Small intestine (tissue), 7 donors: ENCODE results near the gene CXXC5. TPM values are rescaled to one million over a fixed set of nuclear protein-coding genes. Genes with fewer than 3 reads are reported as not detected.

Experiments
- DNase-seq, 2 donors: peaks; one replicate each; pipeline versions ENCODE4 v3.0.0 to v3.0.0-alpha.2; 2013
- FAIRE-seq: peaks from 2 replicates; lab custom pipeline; 2012; peaks lifted over from hg19 to GRCh38; lab: Jason Lieb, UNC
- H3K27ac ChIP-seq, 3 donors: one replicate each; pipeline ENCODE4 v1.5.1; 2013; ENCODE audit warnings: low read length in 2 of 3, mild to moderate bottlenecking in 2 of 3, control low read depth in 1 of 3, inconsistent platforms in 1 of 3, low read depth in 1 of 3, moderate library complexity in 1 of 3
- H3K27me3 ChIP-seq, 3 donors: one replicate each; pipeline ENCODE4 v1.6.1; 2013; ENCODE audit warnings: low read length in 3 of 3, inconsistent platforms in 1 of 3; ENCODE audit not compliant: control insufficient read depth in 3 of 3, insufficient read depth in 3 of 3
- H3K36me3 ChIP-seq, 3 donors: one replicate each; pipeline ENCODE4 v1.6.1; 2013; ENCODE audit warnings: low read length in 3 of 3, inconsistent platforms in 1 of 3, low read depth in 1 of 3, mild to moderate bottlenecking in 1 of 3, moderate library complexity in 1 of 3; ENCODE audit not compliant: control insufficient read depth in 3 of 3, insufficient read depth in 2 of 3
- H3K4me1 ChIP-seq, 3 donors: one replicate each; pipeline ENCODE4 v1.6.1; 2013; ENCODE audit warnings: low read length in 2 of 3, inconsistent platforms in 1 of 3, low read depth in 1 of 3, mild to moderate bottlenecking in 1 of 3, moderate library complexity in 1 of 3; ENCODE audit not compliant: control insufficient read depth in 3 of 3, insufficient read depth in 2 of 3
- H3K4me3 ChIP-seq, 3 donors: one replicate each; pipeline ENCODE4 v1.5.1; 2013; ENCODE audit warnings: low read length in 3 of 3, control low read depth in 1 of 3, inconsistent platforms in 1 of 3, low read depth in 1 of 3, mild to moderate bottlenecking in 1 of 3, moderate library complexity in 1 of 3
- H3K9me3 ChIP-seq, 2 donors: one replicate each; pipeline ENCODE4 v1.6.1; 2013; ENCODE audit warnings: low read depth in 1 of 2, low read length in 1 of 2; ENCODE audit not compliant: control insufficient read depth in 2 of 2, insufficient read depth in 1 of 2
- WGBS, 3 donors: extraction: QIAGEN DNeasy Blood & Tissue Kit; methylation state at CpG; one replicate each; pipeline ENCODE4 v1.1.7; 2013; 5-methylcytosine and 5-hydroxymethylcytosine counted together
- polyA plus RNA-seq, 4 donors: library from polyadenylated mRNA; stranded (reverse) in 3 of 4; unstranded in 1 of 4; fragments of 200-250 nt in 3 of 4; fragments of 120-200 nt in 1 of 4; gene quantifications; one replicate each; pipeline versions ENCODE4 v1.2.1 to v1.2.3, GENCODE V29; 2013
- donor health status: healthy with polysubstance abuse.
- donor health status: control.
- donor health status: control.
- donor health status: Bipolar disorder and iron deficiency.
- donor health status: healthy.

Gene CXXC5
- polyA plus RNA-seq, 4 donors: 3.8 to 89.4 (median 18.2) TPM

DNA sequence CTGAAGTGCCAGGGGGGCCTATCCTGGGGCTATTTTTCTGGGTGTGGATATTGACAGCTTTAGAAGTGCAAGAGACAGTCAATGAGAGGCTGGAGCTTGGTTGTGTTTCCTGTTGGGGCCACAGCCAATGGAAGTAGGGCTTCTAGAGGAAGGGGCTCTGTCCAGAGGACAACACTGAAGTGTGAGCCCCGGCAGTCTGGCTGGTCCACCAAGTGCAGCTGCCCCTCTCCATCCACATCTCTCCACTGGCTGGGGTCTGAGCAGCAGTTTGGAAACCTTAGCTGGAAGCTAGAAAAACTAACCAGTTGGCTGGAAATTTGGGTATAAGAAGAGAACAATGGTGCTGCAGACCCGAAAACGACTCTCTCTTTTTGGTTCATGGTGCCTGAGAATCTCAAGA lies 83.1 kb downstream of the CXXC5 start:
- FAIRE-seq (no peak), DNase-seq (no peak)
- Histone ChIP-seq H3K27me3 (no peaks in the 10 kb centered on the region), H3K36me3 (no peaks in the 10 kb centered on the region), H3K27ac (no peak overlapping the region), H3K9me3 (no peaks in the 10 kb centered on the region), H3K4me3 (no peak overlapping the region), H3K4me1 (peaks cover 0 to 17% (median 0%) of the 10 kb centered on the region in 3 donors)
- WGBS, 3 donors: 81 to 86% (median 82%) methylated on average over 3 of the region's 3 CpGs

GRCh38 chr5:139732019-139732418 lies 83.9 kb downstream of the CXXC5 start:
- WGBS, 3 donors: 94 to 100% (median 98%) methylated on average over 2 of the region's 2 CpGs
- peaks cover 0 to 17% (median 0%) of the 10 kb centered on the region in 3 donors for H3K4me1 ChIP-seq
- no peak overlapping the region for H3K27ac ChIP-seq
- H3K27me3 ChIP-seq: no peaks in the 10 kb centered on the region
- no peak overlapping the region for H3K4me3 ChIP-seq
- H3K36me3 ChIP-seq: no peaks in the 10 kb centered on the region
- FAIRE-seq: no peak
- DNase-seq: no peak
- H3K9me3 ChIP-seq: no peaks in the 10 kb centered on the region

- H3K4me3 ChIP-seq: no peak overlapping the region
- H3K9me3 ChIP-seq: no peaks in the 10 kb centered on the region
- 88 to 92% (median 91%) methylated on average over 12 of the region's 12 CpGs for WGBS, 3 donors
- no peaks in the 10 kb centered on the region for H3K36me3 ChIP-seq
- peak overlapping the region in 1 of 3 donors; percentile 59 for H3K27ac ChIP-seq
- H3K4me1 ChIP-seq: peaks cover 0 to 17% (median 0%) of the 10 kb centered on the region in 3 donors
- DNase-seq (no peak), FAIRE-seq (no peak)
- no peaks in the 10 kb centered on the region for H3K27me3 ChIP-seq
Measured at GRCh38 chr5:139733010-139733688, 85.0 kb downstream of the CXXC5 start.

Other genes with a start within 250 kb of the CXXC5 start
- gene SPATA24, start 244.3 kb upstream of the CXXC5 start, polyA plus RNA-seq: 10 to 100 TPM in 2 of 4 donors, 1 to 10 TPM in 2; 7.2 to 15.1 (median 10.7) TPM
- gene DNAJC18, start 208.8 kb upstream of the CXXC5 start, polyA plus RNA-seq: 1 to 10 TPM in 3 of 4 donors, under 1 TPM in 1; 0.67 to 3.8 (median 3.2) TPM
- 10 to 100 TPM in 2 of 4 donors, 1 to 10 TPM in 2; 1.6 to 47.6 (median 7.7) TPM for gene ECSCR, start 185.6 kb upstream of the CXXC5 start, polyA plus RNA-seq
- 1 to 10 TPM in 1 of 4 donors, under 1 TPM in 2, not detected in 1; 0.01 to 1.9 (median 0.45) TPM for gene SMIM33, start 177.3 kb upstream of the CXXC5 start, polyA plus RNA-seq
- 10 to 100 TPM in 2 of 4 donors, 1 to 10 TPM in 2; 2.2 to 23.0 (median 8.5) TPM for gene STING1, start 165.6 kb upstream of the CXXC5 start, polyA plus RNA-seq
- gene UBE2D2, start 87.0 kb upstream of the CXXC5 start, polyA plus RNA-seq: 100 to 1,000 TPM in 1 of 4 donors, 10 to 100 TPM in 3; 74.3 to 118 (median 95.3) TPM
- gene PSD2, start 147.5 kb downstream of the CXXC5 start, polyA plus RNA-seq: under 1 TPM in 2 of 4 donors, not detected in 2; 0.12 to 0.34 TPM